ENCODE results near the gene VILL.
"Not testable (repeated sequence)": the region's sequence is repeated elsewhere in the genome, so short reads cannot be mapped to it uniquely, and the experiment has no call there.

DNA sequence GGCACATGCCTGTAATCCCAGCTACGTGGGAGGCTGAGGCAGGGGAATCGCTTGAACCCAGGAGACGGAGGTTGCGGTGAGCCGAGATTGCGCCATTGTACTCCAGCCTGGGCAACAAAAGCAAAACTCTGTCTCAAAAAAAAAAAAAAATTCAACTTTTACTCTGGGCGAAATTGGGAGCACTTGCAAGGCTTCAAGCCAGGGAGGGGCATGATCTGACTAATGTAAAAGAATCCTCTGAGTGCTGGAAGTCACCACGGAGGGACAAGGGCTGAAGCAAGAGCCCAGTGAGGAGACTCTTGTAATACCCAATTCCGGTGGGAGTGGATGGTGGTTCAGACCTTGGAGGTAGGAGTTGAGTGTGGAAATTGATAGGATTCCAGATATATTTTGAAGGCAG is 43.7 kb downstream of the VILL start:
- not testable (repeated sequence) for TF ChIP-seq EZH2 (IDR thresholded peaks at IDR 0.05; ENCODE audit: borderline replicate concordance, low read depth, low read length, severe bottlenecking)
- TF ChIP-seq, protein P1, sequence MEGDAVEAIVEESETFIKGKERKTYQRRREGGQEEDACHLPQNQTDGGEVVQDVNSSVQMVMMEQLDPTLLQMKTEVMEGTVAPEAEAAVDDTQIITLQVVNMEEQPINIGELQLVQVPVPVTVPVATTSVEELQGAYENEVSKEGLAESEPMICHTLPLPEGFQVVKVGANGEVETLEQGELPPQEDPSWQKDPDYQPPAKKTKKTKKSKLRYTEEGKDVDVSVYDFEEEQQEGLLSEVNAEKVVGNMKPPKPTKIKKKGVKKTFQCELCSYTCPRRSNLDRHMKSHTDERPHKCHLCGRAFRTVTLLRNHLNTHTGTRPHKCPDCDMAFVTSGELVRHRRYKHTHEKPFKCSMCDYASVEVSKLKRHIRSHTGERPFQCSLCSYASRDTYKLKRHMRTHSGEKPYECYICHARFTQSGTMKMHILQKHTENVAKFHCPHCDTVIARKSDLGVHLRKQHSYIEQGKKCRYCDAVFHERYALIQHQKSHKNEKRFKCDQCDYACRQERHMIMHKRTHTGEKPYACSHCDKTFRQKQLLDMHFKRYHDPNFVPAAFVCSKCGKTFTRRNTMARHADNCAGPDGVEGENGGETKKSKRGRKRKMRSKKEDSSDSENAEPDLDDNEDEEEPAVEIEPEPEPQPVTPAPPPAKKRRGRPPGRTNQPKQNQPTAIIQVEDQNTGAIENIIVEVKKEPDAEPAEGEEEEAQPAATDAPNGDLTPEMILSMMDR (IDR thresholded peaks at IDR 0.05; ENCODE audit: borderline replicate concordance, extremely low read depth, low read length, poor library complexity, severe bottlenecking) = not testable (repeated sequence)
